GOT3 (cell line): Measurements from ENCODE around the gene TCF7L1.
"Not testable (repeated sequence)": the region's sequence is repeated elsewhere in the genome, so short reads cannot be mapped to it uniquely, and the experiment has no call there.

ENCODE experiments used
- DNase-seq: peaks from one replicate; lab custom pipeline; 2025; ENCODE audit warnings: mixed read lengths; lab: John Stamatoyannopoulos, UW

The TCF7L1 gene

GRCh38 chr2:85132834-85133637, at the start of gene TCF7L1:
TSS of gene TCF7L1 (plus strand) at chr2:85133392. CDS start at chr2:85133685, 293 bp downstream.
- peak; percentile 45 for DNase-seq

- DNase-seq = no peak
Observed at GRCh38 chr2:85085563-85085962, 47.6 kb upstream of the TCF7L1 start.

GRCh38 chr2:85087541-85087940, 45.7 kb upstream of the TCF7L1 start:
- DNase-seq = no peak

- no peak for DNase-seq
Observed at GRCh38 chr2:85088921-85089320, 44.3 kb upstream of the TCF7L1 start.

- DNase-seq = no peak
Observed at GRCh38 chr2:85089585-85089984, 43.6 kb upstream of the TCF7L1 start.

- DNase-seq = no peak
Observed at GRCh38 chr2:85091838-85092237, 41.4 kb upstream of the TCF7L1 start.

- no peak for DNase-seq
Observed at GRCh38 chr2:85095094-85095493, 38.1 kb upstream of the TCF7L1 start.

GRCh38 chr2:85096616-85097015, 36.6 kb upstream of the TCF7L1 start:
- DNase-seq = no peak

GRCh38 chr2:85104228-85104627, 29.0 kb upstream of the TCF7L1 start:
- no peak for DNase-seq

GRCh38 chr2:85106489-85107180, 26.6 kb upstream of the TCF7L1 start:
- DNase-seq = no peak

- no peak for DNase-seq
Observed at GRCh38 chr2:85110991-85111560, 22.1 kb upstream of the TCF7L1 start.

- DNase-seq = no peak
Observed at GRCh38 chr2:85111819-85112281, 21.3 kb upstream of the TCF7L1 start.

GRCh38 chr2:85112906-85113625, 20.1 kb upstream of the TCF7L1 start:
- no peak for DNase-seq

- no peak for DNase-seq
Observed at GRCh38 chr2:85114586-85115330, 18.4 kb upstream of the TCF7L1 start.

- DNase-seq = no peak
Observed at GRCh38 chr2:85116207-85116606, 17.0 kb upstream of the TCF7L1 start.

GRCh38 chr2:85119900-85120299, 13.3 kb upstream of the TCF7L1 start:
- no peak for DNase-seq

GRCh38 chr2:85120363-85120762, 12.8 kb upstream of the TCF7L1 start:
- DNase-seq = no peak

GRCh38 chr2:85126462-85126861, 6.7 kb upstream of the TCF7L1 start:
- DNase-seq = not testable (repeated sequence)

GRCh38 chr2:85129861-85130260, 3.3 kb upstream of the TCF7L1 start:
- no peak for DNase-seq

- DNase-seq = no peak
Observed at GRCh38 chr2:85130407-85130806, 2.8 kb upstream of the TCF7L1 start.

- DNase-seq = no peak
Observed at GRCh38 chr2:85131116-85131515, 2.1 kb upstream of the TCF7L1 start.

- DNase-seq = no peak
Observed at GRCh38 chr2:85132397-85132796, 795 bp upstream of the TCF7L1 start.
